ENCODE results near the gene RAB11FIP3. TPM values are rescaled to one million over a fixed set of nuclear protein-coding genes. Genes with fewer than 3 reads are reported as not detected.

The RAB11FIP3 gene
- total and polyA plus RNA-seq, 2 of the 13 experiments (the other 11 are each of a cell fraction or from before 2014, with no cell fraction given) = 34.3 to 57.6 TPM

DNA sequence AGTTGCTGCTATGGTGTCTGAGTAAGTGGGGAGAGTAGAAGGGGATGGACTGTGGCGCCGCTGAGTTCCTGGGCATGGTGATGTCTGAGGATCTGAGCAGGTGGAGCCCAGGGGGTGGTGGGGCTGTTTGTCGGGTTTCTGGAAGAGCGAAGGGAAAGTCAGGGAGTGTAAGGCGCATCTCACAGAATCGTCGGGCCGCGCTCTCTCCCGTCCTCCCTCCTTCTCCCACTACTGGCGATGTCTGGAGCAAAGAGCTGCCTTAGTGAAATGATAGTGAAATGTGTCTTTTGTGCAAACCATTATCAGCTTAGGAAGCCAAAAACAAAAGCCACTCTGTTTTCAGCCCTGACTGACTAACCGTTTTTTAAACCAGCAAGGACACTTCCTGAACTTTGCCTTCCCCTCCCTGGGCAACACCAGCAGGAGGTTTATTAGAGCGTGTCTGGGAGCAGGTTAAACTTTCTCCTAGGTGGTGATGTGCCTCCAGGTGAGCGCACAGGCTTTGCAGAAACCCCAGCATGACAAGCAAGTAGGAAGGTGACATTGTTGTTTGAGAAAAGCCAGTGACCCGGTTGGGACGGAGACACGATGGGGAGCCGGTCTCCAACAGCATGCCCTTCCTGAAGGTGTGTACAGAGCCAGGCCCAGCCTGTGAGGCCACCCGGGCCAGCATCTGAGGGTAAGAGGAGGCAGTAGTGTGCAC, 49.1 kb downstream of the RAB11FIP3 start (continued):
- TF ChIP-seq SIN3A (IDR thresholded peaks at IDR 0.05; ENCODE audit: borderline replicate concordance, low read depth, low read length) (0 out of 2 replicates have a peak, but pooled peaks have one; percentile 30), MED8 (CRISPR knock-in tag; IDR thresholded peaks at IDR 0.05; ENCODE audit: insufficient replicate concordance) (no peak), CHD2 (IDR thresholded peaks at IDR 0.05; ENCODE audit: low read depth, low read length) (no peak), LCORL (IDR thresholded peaks at IDR 0.05) (no peak), LCORL (CRISPR knock-in tag; IDR thresholded peaks at IDR 0.05) (peak; percentile 80; the same call in 1 of the 2 replicates), BORCS8-MEF2B (CRISPR knock-in tag; IDR thresholded peaks at IDR 0.05) (peak; percentile 39; the same call in 1 of the 2 replicates), ERF (CRISPR knock-in tag; IDR thresholded peaks at IDR 0.05) (peak; percentile 70; the same call in 1 of the 2 replicates), REPIN1 (CRISPR knock-in tag; IDR thresholded peaks at IDR 0.05; ENCODE audit: borderline replicate concordance, low read depth) (peak; percentile 59; the same call in 1 of the 2 replicates), ZNF776 (CRISPR knock-in tag; IDR thresholded peaks at IDR 0.05) (0 out of 2 replicates have a peak, but pooled peaks have one; percentile 63), KDM1A (CRISPR knock-in tag; IDR thresholded peaks at IDR 0.05) (no peak), NFYB (CRISPR knock-in tag; IDR thresholded peaks at IDR 0.05) (no peak), PHF21A (CRISPR knock-in tag; IDR thresholded peaks at IDR 0.05) (peak; percentile 48; the same call in 1 of the 2 replicates), ZNF773 (CRISPR knock-in tag; IDR thresholded peaks at IDR 0.05; ENCODE audit: borderline replicate concordance) (no peak), ZNF720 (CRISPR knock-in tag; IDR thresholded peaks at IDR 0.05) (no peak)
- TF ChIP-seq, protein P1, sequence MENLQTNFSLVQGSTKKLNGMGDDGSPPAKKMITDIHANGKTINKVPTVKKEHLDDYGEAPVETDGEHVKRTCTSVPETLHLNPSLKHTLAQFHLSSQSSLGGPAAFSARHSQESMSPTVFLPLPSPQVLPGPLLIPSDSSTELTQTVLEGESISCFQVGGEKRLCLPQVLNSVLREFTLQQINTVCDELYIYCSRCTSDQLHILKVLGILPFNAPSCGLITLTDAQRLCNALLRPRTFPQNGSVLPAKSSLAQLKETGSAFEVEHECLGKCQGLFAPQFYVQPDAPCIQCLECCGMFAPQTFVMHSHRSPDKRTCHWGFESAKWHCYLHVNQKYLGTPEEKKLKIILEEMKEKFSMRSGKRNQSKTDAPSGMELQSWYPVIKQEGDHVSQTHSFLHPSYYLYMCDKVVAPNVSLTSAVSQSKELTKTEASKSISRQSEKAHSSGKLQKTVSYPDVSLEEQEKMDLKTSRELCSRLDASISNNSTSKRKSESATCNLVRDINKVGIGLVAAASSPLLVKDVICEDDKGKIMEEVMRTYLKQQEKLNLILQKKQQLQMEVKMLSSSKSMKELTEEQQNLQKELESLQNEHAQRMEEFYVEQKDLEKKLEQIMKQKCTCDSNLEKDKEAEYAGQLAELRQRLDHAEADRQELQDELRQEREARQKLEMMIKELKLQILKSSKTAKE (CRISPR knock-in tag; IDR thresholded peaks at IDR 0.05; ENCODE audit: borderline replicate concordance) = peak; percentile 62; the same call in 1 of the 2 replicates
- TF ChIP-seq, protein P2, sequence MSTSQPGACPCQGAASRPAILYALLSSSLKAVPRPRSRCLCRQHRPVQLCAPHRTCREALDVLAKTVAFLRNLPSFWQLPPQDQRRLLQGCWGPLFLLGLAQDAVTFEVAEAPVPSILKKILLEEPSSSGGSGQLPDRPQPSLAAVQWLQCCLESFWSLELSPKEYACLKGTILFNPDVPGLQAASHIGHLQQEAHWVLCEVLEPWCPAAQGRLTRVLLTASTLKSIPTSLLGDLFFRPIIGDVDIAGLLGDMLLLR (CRISPR knock-in tag; IDR thresholded peaks at IDR 0.05) = peak; percentile 47; the same call in 1 of the 2 replicates
- TF ChIP-seq, protein P3, sequence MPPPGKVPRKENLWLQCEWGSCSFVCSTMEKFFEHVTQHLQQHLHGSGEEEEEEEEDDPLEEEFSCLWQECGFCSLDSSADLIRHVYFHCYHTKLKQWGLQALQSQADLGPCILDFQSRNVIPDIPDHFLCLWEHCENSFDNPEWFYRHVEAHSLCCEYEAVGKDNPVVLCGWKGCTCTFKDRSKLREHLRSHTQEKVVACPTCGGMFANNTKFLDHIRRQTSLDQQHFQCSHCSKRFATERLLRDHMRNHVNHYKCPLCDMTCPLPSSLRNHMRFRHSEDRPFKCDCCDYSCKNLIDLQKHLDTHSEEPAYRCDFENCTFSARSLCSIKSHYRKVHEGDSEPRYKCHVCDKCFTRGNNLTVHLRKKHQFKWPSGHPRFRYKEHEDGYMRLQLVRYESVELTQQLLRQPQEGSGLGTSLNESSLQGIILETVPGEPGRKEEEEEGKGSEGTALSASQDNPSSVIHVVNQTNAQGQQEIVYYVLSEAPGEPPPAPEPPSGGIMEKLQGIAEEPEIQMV (CRISPR knock-in tag; IDR thresholded peaks at IDR 0.05; ENCODE audit: low read depth) = 0 out of 2 replicates have a peak, but pooled peaks have one; percentile 22
- TF ChIP-seq, protein P4, sequence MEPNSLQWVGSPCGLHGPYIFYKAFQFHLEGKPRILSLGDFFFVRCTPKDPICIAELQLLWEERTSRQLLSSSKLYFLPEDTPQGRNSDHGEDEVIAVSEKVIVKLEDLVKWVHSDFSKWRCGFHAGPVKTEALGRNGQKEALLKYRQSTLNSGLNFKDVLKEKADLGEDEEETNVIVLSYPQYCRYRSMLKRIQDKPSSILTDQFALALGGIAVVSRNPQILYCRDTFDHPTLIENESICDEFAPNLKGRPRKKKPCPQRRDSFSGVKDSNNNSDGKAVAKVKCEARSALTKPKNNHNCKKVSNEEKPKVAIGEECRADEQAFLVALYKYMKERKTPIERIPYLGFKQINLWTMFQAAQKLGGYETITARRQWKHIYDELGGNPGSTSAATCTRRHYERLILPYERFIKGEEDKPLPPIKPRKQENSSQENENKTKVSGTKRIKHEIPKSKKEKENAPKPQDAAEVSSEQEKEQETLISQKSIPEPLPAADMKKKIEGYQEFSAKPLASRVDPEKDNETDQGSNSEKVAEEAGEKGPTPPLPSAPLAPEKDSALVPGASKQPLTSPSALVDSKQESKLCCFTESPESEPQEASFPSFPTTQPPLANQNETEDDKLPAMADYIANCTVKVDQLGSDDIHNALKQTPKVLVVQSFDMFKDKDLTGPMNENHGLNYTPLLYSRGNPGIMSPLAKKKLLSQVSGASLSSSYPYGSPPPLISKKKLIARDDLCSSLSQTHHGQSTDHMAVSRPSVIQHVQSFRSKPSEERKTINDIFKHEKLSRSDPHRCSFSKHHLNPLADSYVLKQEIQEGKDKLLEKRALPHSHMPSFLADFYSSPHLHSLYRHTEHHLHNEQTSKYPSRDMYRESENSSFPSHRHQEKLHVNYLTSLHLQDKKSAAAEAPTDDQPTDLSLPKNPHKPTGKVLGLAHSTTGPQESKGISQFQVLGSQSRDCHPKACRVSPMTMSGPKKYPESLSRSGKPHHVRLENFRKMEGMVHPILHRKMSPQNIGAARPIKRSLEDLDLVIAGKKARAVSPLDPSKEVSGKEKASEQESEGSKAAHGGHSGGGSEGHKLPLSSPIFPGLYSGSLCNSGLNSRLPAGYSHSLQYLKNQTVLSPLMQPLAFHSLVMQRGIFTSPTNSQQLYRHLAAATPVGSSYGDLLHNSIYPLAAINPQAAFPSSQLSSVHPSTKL (CRISPR knock-in tag; IDR thresholded peaks at IDR 0.05) = peak; percentile 49
- TF ChIP-seq, protein P5, sequence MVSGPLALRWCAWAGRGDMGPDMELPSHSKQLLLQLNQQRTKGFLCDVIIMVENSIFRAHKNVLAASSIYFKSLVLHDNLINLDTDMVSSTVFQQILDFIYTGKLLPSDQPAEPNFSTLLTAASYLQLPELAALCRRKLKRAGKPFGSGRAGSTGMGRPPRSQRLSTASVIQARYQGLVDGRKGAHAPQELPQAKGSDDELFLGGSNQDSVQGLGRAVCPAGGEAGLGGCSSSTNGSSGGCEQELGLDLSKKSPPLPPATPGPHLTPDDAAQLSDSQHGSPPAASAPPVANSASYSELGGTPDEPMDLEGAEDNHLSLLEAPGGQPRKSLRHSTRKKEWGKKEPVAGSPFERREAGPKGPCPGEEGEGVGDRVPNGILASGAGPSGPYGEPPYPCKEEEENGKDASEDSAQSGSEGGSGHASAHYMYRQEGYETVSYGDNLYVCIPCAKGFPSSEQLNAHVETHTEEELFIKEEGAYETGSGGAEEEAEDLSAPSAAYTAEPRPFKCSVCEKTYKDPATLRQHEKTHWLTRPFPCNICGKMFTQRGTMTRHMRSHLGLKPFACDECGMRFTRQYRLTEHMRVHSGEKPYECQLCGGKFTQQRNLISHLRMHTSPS (CRISPR knock-in tag; IDR thresholded peaks at IDR 0.05; ENCODE audit: low read depth) = no peak
